ENCODE data around the gene CXXC1.
"Not testable (repeated sequence)": the region's sequence is repeated elsewhere in the genome, so short reads cannot be mapped to it uniquely, and the experiment has no call there.

Gene CXXC1

GRCh38 chr18:50297621-50298442 is 10.3 kb upstream of the CXXC1 start:
- peak; percentile 67 for DNase-seq (ENCODE audit: low read depth)

DNA sequence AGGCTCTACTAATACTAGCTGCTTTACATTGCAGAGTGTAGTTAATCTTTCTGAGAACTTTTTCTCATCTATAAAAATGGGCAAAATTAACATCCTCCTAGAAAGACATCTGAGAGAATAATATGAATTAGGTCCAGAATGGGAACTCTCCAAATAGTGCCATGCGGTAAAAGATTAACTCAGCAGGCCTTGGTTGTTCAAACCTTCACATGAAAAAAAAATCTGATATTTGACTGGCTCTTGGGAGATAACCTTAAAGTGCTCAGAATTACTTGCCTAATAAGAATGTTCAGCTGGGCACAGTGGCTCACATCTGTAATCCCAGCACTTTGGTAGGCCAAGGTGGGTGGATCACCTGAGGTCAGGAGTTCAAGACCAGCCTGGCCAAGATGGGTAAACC is 5.5 kb upstream of the CXXC1 start:
- no peak for DNase-seq (ENCODE audit: low read depth)

GRCh38 chr18:50289108-50289443 is 1.6 kb upstream of the CXXC1 start:
- no peak for DNase-seq (ENCODE audit: low read depth)

GRCh38 chr18:50288348-50289107 is 1.0 kb upstream of the CXXC1 start:
- DNase-seq (ENCODE audit: low read depth), result not testable (repeated sequence)

- no peak for DNase-seq (ENCODE audit: low read depth)
These were observed 458 bp downstream of the CXXC1 start for GRCh38 chr18:50287028-50287440.

- no peak for DNase-seq (ENCODE audit: low read depth)
These were observed 983 bp downstream of the CXXC1 start for GRCh38 chr18:50286391-50287027.

DNA sequence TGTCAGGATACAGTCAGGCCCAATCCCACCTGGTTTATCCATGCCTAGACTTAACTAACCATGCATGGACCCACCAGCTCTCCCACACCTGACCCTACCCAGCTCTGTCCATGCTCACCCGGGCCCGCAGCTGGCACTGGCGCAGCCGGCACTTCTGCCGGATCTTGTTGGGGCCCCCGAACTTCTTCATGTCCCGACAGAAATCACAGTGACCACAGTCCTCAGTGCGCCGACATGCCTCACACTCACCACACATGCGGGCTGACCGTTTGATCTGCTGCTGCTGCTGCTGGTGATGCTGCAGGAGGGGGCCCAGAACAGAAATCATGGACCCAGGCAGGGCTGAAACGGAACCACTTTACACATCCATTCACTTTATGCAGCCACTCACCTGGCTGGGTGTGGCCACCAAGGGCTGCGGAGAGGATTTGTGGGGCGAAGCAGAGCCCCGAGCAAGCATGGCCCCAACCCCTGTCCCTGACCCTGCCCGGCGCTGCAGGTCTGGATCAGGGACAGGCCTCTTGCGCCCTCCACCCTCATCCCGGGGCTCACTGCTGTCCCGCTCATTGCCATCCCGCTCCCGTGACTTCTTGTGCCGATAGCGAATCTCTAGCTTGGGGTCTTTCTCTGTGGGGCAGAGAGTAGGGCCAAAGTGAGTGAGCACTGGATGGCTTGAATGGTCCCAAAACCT is 1.7 kb downstream of the CXXC1 start:
- DNase-seq (ENCODE audit: low read depth), result no peak

GRCh38 chr18:50285071-50285470 is 2.4 kb downstream of the CXXC1 start:
- DNase-seq (ENCODE audit: low read depth), result no peak

DNA sequence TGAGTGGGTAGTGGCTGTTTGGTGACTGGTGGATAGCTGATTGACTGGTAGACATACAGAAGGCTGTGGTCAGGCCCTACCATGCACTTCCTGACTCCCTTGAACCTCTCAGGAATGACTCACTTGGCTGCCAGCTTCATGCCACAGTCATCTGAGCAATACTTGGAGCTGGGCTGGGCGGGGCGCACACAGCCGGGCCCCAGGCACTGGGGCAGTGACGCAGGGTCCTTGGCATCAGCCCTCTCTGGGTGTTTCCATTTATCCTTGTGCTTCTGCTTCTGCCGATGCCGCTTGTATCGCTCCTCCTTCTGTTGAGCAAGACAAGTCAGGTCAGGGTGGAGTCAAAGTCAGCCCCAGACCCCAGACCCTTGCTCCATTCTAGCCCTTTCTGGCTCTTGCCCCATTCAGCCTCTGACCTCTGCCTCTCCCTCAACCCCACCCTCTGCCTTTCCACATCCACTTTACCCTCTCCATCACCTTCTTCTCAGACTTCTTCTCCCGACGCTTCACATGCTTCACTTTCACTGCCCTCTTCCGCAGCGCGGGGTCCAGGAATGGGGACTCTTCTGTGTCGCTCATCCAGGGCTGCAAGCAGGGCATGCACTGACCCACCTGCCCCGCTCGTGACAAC is 3.1 kb downstream of the CXXC1 start:
- no peak for DNase-seq (ENCODE audit: low read depth)

DNA sequence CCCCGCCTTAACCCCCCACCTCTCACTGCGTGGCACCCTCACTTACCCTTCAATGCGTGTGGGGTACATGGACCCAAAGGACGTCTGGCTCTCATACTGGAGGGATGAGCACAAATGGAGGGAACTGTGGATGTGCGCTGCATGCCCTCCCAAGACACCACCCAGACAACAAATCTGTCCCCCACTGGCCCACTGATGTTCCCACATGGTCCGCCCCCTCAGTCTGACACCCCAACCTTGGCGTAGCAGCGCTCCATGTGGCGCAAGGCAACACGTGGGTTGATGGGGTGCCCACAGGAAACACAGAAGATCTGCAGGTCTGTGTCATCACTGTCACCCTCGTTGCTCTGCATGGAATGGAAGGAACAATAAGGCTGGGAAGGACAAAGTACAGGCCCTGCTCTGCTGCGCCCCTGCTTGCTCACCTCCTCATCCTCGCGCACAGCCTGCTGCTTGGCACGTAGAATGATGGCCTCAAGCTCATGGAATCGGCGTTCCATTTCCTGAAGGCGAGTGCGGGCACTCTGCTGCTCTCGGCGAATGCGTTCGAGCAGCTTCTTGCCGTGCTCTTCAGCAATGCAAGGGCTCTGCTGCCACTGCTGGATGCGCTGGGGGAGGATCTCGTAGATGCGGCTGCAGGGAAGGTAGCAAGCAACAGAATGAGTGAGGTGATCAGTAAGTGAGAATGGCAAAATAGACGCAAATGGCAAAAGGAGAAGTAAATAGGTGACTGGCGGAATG is 3.9 kb downstream of the CXXC1 start:
- no peak for DNase-seq (ENCODE audit: low read depth)

GRCh38 chr18:50282521-50283335 is 4.8 kb downstream of the CXXC1 start:
- no peak for DNase-seq (ENCODE audit: low read depth)

- no peak for DNase-seq (ENCODE audit: low read depth)
These were observed 5.4 kb downstream of the CXXC1 start for GRCh38 chr18:50281972-50282520.

GRCh38 chr18:50281295-50281971 is 6.1 kb downstream of the CXXC1 start, which contains the start of gene MBD1:
Gene MBD1 (minus strand): TSS chr18:50281523. CDS start chr18:50279992, 1,531 bp downstream.
- peak; percentile 93 for DNase-seq (ENCODE audit: low read depth)

DNA sequence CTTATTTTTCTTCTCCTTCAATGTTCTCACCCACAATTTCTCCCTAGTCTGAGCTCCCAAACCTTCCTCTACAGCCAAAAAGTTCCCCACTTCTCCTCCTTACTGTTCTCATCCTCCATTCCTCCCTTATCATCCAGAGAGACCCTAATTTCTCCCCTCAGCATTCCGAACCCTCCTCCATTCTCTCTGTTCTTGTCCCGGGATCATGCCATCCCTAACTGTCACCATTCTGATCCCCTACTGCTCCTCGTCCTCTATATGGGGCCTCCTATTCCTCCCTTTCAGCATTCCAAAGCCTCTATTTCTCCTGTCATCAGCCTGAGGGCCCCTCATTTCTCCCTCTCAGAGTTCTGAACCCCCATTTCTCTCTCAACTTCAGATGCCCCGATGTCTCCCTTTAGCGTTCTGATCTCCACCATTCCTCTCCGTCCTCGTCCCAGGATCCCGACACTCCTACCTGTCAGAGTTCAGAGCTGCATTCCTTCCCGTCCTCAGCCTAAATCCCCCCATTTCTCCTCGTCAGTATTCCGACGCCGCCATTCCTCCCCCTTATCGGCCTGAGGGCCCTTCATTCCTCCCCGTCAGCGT is 6.7 kb downstream of the CXXC1 start:
- DNase-seq (ENCODE audit: low read depth), result no peak

- DNase-seq (ENCODE audit: low read depth), result no peak
These were observed 7.7 kb downstream of the CXXC1 start for GRCh38 chr18:50279752-50280151.

- DNase-seq (ENCODE audit: low read depth), result no peak
These were observed 9.6 kb downstream of the CXXC1 start for GRCh38 chr18:50277942-50278341.

DNA sequence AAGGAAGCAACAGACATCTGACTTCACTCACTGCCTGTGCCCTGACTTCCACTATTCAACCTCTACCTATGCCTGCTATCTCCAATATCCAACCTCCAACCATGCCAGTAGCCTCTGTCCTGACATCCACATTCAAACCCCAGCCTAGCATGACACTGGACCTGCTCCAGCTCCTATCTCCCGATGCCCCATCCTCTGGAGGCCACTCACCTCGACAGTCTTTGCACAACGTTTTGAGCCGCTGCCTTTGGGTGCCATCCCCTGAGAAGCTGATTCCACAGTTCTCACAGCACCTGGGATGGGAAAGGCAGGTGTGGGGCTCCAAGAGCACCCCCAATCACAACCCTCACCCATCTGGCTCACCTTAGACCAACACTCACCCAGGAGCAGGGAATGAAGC is 11.0 kb downstream of the CXXC1 start:
- DNase-seq (ENCODE audit: low read depth), result no peak

DNA sequence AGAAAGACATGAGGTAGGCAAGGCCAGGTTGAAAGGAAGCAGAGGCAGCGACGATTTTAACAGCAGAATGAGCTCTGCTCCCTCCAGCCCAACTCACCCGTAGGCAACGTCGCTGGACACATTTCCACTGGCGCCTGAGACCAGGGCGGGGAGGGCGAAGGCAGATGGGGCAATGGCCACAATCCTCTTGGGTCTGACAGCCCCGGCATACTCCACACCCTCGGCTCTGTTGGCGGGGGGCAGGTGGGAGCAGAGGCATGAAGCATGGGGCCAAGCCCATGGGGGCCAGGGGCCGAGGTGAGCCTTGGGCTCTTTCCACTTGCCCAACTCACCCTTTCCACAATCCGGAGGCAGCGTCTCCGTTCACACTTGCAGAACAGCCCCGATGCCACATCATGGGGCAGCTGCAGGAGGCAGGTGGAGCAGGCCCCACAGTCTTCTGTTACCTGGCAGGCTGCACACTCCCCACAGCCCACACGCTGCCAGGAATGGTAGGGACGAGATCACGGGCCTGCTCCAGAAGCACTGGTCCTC is 11.9 kb downstream of the CXXC1 start:
- no peak for DNase-seq (ENCODE audit: low read depth)

GRCh38 chr18:50274941-50275340 is 12.6 kb downstream of the CXXC1 start:
- no peak for DNase-seq (ENCODE audit: low read depth)

Data from activated T-cell treated with anti-CD3 and anti-CD28 coated beads for 24 hours (primary cell).